HG02970 (cell line): ENCODE results near the gene GNAS.
"Not testable (repeated sequence)": the region's sequence is repeated elsewhere in the genome, so short reads cannot be mapped to it uniquely, and the experiment has no call there.

Experiments used
- ATAC-seq: cut with Tn5 transposase; IDR thresholded peaks from one replicate; pipeline ENCODE4 v1.9.1; 2021; ENCODE audit warnings: mild to moderate bottlenecking, moderate library complexity, moderate number of reproducible peaks; ENCODE audit not compliant: unreplicated experiment, low FRiP score

The GNAS gene

DNA sequence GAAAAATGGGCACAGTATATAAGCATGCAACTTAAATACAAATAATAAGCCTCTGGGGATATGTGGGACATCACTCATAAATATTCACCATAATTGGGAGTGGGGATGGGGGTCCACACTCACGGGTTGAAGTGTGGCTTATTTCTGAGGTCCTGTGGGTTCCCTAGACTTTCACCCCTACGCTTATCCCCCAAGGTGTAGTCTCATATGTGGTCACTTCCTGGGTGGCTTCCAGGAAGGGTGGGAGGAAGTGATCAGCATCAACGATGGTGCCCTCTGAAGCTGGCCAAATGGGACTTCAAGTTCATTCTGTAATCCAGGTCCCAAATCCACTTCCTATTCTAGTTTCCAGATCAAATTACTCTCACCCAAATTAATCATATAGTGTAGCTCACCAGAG is 59.5 kb downstream of the GNAS start:
- no peak for ATAC-seq

DNA sequence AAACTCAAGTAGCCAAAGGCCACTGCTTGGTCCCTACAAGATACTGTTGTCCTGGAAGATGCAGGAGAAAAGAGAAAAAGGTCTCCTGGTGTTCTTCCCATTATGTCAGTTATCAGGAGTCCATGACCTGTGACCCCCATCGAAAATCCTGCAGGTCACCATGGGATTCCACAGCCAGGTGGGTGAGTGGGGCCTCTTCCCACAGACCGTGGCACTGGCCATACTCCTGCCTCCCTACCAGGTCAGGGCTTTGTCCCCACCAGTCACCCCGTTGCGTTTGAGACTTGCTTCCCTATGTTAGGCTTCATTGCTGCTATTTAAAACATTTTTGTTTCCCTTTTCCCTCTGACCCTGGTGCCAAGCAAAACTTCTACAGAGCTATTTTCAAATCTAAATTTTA is 60.6 kb downstream of the GNAS start:
- ATAC-seq, result no peak

DNA sequence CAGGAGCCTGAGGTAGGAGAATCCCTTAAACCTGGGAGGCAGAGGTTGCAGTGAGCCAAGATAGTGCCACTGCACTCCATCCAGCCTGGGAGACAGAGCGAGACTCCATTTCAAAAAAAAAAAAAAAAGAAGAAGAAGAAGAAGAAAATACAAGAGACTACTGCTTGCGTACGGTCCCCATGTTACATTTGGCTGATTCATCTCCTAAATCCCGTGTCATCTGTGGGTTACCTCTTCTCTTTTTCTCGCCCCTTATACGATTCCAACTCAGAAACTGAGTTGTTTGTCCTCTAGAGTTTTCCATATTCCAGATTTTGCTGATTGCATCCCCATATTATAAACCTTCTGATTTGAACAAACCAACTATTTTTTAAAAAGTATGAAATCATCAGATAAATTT is 66.1 kb downstream of the GNAS start:
- ATAC-seq, result no peak

DNA sequence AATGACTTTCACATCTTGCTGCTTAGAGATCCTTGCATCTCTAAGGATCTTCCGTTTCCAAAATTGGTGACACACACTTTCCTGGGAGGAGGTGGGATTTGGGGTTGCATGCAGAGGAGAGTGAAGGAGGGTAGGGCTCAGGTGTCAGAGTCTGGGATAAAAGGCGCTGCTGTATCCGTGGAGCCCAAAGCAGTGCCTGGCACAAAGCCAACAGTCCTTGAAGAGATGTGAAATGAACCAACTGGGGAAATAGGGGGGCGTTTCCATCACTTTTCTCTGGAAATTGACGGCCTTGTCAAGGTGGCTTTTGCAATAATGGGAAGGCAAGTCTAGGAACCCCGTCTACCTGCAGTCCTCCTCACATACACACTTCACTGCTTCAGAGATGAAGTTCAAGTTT is 69.0 kb downstream of the GNAS start:
- no peak for ATAC-seq

DNA sequence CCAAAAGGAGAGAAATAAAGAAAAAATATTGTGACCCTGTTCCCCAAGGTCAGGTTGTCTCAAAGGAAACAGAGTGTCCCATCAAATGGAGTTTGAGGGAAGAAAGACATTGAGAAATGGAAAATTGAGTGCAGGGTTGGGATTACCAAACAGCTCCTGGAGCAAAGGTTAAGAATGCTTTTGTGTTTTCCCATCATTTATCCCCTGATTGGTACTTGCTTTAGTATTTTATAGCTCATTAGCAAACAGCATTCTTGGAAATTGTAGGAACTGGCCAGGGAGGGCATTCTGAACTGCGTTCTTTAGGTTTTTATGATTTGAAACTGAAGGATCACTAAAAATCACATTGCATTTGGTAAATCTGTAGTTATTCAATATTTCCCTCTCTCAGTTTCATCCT is 69.5 kb downstream of the GNAS start:
- no peak for ATAC-seq

DNA sequence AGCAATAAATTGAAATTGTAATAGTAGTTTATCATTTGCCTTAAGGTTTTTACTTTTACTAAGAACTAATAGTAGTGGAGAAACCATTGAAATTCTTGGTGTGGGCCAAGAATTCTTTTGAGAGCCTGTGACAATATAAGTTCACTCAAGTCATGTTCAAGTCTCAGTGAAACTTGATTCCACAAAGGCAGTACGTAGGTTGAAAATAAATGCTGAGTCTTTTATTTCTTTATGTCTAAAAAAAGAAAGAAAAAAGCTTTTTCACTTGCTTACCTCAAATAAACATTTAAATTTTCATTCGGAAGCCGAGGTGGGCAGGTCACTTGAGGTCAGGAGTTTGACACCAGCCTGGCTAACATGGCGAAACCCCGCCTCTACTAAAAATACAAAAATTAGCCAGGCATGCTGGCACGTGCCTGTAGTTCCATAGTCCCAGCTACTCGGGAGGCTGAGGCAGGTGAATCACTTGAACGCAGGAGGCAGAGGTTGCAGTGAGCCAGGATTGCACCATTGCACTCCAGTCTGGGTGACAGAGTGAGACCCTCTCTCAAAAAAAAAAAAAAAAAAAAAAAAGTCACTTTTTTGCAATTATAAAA is 70.7 kb downstream of the GNAS start:
- no peak for ATAC-seq

DNA sequence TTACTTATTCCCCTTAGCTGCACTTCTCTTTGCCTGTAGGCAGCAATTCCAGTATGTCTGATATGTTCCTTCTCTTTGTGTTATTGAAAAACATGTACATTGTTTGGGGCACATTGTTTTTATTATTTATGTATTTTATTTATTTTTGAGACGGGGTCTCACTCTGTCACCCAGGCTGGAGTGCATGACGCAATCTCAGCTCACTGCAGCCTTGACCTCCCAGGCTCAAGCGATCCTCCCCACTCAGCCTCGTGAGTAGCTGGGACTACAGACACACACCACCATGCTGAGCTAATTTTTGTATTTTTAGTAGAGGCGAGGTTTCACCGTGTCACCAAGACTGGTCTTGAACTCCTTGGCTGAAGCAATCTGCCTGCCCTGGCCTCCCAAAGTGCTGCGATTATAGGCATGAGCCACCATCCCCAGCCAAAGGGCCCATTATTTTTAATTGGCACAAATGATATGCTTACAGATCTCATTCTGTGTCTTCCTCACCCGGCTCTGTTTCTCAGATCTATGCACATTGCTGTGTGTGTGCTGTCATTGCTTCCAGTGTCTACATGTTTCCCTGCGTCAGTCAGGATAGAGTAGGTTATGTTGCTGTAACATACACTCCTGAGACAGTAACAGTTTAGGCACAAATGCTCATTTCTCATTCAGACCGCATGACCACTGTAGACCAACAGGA is 74.4 kb downstream of the GNAS start:
- ATAC-seq, result no peak

DNA sequence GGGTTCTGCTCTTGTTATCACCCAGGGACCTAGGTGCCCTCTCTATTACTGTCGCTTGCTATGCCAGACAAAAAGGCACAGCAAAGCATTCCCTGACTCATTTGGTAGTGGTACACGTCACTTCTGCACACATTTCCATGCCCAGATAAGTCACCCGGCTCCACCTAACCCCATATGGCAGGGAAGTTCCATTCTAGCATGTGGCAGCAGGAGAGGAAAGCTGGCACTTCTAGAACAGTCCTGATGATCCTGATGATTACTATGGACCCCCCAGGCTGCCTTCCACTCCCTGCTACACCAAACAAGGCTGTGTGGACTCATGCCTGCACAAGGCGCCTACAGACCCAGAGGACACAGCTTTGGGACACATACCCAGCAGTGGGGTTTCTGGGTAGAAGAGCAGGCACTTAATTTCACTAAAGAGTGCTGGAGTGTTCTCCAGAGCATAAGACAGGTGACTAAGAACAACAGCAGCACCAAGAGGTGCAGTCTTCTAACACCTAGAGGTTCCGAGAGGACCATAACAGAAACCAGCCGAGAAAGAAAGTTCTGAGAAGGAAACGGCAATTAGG is 75.1 kb downstream of the GNAS start:
- no peak for ATAC-seq

DNA sequence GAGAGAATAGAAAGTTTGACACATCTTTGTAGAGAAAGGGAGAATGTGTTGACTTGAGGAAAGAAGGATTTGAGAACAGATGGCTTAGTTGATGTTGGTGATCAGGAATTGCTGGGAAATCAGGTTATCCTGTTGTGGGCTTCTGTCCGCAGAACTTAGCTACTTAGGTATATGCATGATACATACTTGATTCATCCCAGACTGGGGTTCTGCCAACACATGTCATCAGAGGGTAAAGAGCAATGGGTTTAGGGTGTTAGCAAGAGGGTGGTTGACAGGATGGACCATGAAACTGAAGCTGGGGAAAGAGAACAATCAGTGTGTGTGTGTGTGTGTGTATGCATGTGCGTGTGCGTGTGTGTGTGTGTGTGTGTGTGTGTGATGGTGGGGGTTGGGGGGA is 78.0 kb downstream of the GNAS start:
- no peak for ATAC-seq

DNA sequence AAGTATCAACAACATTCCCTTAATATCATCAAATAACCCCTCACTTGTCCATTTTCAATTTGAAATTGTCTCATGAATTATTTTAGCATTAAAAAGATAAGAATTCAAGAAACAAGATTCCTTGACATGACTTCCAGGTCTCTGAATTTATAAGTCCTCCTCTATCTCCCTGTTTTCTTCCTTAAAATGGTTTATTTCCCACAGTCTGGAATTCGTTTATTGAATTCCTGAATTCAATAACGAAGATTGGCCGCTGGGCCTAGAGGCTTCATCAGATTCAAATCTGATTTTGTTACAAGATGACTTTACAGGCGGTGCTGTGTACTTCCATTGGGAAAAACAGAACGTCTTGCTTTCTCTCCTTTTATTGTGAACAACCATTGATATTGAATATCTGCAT is 79.7 kb downstream of the GNAS start:
- ATAC-seq, result no peak

DNA sequence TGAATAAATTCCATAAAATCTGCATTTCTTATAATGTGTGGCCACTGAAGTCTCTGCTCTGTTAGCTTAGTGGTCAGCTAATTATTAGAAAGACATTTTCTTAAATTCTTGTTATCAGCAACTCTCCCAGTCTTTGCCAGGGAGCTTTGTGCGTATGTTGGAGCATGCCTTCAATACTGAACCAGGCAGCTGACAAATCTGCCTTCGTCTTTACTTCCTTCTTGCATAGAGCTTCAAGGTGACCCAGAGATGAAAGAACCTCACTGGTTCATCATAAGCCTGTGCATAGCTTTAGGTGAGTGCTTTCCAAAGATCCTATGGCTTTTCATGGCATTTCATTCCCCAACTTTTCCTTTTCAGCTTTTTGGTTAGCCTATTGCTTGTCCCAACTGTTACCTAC is 85.6 kb downstream of the GNAS start:
- ATAC-seq, result no peak

DNA sequence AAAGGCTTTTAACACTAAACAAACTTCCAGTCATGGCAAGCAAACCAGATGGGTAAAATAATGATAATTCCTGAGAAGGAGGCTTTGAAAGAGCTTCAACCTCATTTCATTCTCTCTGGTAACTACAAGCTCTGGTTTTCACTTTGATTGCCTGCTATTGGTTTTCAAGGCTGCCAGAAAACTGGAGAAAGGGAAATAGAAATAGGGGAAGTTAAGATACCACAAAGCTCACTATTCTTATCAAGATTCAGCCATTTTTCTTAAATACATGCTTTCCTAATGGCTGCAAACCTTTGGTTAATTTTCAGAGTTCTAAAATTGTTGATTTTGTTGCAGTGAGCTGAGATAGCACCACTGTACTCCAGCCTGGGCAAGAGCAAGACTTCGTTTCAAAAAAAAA is 86.0 kb downstream of the GNAS start:
- no peak for ATAC-seq

DNA sequence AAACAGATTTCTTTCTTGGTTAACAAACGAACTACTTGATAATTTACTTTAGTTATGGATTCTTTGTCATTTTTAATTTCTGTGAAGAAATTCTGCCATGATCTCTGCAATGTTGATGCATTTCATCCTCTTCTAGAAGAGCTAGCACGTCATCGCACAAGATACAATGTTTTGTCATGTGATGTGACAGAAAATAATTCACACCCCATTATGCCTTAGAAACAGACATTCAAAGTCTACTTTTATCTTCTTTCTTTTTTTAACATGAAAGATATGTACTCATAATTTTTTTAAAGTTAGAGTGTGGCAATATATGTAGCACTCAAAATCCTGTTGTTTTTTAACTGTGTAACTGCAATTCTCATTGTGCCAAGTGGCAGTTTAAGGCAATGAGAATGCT is 89.0 kb downstream of the GNAS start:
- ATAC-seq, result no peak

DNA sequence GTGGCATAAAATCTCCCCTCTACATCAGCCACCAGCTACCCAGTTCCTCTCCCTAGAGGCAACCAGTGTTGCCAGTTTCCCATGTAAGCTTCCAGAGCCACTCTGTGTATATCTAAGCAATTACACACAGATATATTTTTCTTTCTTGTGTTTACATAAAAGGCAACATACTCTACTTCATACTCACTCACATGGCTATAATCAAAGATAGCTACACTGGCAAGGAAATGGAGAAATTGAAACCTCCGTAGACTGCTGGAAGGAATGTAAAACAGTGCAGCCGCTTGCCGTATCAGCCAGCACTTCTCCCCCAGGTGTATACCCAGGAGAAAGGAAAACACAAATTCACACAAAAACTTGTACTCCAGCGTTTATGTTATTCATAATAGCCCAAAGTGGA is 90.0 kb downstream of the GNAS start:
- no peak for ATAC-seq

DNA sequence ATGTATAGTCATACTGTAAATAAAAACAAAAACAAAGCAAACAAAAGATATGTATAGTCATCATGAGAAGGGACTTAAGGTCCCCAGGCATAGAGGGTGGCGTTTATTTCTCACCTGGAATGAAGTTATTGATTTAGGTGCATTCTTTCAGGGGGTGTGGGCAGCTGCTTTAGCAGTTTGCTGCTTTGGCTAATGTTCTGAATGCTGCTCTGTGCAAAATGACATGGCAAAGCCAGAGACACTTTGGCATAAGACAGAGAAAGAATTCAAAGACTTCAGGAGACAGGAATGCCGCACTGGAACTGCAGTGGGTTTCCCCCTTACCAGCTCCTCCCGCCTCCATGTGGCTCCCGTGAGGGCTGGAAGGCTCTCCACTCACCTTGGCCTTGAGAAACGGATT is 92.1 kb downstream of the GNAS start:
- no peak for ATAC-seq

DNA sequence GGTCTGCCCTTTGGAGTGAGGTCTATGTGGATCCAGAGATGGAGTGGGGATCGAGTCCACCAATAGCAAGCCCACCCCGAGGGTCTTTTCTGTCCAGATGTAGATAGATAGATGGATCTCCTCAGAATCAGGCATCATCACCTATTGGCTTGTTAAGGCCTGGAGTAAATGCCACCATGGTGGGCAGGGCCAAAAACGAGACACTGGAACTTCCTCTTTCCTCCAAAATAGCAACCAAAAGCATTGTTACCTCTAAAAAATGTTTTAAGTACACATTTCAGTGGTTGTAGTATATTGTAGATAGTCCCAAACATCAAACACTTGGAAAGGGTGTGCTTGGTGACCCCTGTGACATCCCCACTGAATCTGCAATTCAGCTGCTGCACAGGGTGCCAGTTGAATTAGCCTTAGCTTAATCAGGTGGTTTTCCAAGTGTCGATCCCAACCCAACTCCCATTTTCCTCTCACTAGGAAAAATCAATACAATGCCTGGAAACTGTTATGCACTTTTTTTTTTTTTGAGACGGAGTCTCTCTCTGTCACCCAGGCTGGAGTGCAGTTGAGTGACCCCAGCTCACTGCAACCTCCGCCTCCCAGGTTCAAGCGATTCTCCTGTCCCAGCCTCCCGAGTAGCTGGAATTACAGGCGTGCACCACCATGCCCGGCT is 93.6 kb downstream of the GNAS start:
- ATAC-seq, result no peak

DNA sequence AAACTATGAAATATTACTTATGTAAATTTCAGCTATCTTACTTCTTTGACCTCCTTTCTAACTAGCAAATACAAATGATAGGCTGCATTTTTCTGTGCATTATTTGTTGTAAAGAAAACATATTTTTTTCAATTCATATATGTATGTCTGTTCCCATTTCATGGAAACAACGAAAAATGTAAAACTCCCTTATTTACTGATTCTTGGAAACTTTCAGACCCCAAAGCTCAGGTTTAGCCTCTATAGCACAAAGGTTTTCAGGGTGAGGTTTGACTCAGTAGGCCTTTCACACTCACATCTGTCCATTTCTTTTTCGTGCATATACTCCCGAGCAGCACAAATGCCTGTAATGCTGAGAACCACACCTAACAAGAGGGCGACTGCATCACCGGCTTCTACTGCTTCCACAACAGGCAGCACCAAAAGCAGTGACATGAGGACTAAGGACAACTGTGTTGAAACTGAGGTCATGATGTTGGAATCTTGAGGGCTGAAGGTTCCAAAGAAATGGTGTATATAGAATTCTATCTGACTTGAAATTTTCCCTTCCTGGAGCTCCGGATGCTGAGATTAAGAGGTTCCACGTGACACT is 95.4 kb downstream of the GNAS start:
- not testable (repeated sequence) for ATAC-seq

DNA sequence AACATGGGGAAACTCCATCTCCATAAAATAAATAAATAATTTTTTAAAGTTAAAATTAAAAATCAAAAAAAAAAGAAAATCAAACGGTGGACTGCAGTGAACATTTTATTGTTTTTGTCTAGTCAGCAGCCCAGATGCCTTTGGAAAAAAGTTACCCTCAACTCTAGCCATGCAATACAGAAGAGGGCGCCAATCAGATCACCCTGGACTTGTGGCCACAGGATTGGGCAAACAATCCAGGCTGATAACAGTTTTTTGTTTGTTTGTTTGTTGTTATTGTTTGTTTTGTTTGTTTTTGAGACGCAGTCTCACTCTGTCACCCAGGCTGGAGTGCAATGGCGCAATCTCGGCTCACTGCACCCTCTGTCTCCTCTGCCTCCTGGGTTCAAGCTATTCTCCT is 98.1 kb downstream of the GNAS start:
- ATAC-seq, result no peak

DNA sequence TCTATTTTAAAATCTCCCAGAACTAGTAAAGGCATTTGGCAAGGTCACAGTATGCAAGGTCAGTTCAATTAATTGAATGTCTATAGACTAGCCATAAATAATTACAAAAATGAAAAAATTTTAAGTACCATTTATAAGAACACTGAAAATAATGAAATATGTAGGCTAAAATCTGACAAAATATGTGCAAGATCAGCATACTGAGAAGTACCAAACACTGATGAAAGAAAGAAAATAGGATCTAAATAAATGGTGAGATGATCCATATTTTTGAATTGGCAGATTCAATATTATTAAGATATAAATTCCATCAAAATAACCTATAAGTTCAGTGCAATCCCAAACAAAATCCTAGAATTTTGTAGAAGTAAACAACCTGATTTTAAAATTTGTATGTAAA is 100.5 kb downstream of the GNAS start:
- ATAC-seq, result no peak

DNA sequence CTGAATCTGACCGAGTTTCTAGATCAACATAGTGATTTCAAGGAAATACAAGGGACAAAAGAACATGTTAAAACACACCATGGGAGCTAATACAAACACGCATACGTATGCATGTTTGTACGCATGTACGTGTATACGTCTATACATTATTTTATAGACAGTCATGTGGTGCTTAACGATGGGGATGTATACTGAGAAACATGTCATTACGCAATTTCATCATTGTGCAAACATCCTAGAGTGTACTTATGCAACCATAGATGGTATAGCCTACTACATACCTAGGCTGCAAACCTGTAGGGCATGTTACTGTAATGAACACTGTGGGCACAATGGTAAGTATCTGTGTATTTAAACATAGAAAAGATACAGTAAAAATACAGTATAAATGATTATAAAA is 103.6 kb downstream of the GNAS start:
- ATAC-seq, result no peak

DNA sequence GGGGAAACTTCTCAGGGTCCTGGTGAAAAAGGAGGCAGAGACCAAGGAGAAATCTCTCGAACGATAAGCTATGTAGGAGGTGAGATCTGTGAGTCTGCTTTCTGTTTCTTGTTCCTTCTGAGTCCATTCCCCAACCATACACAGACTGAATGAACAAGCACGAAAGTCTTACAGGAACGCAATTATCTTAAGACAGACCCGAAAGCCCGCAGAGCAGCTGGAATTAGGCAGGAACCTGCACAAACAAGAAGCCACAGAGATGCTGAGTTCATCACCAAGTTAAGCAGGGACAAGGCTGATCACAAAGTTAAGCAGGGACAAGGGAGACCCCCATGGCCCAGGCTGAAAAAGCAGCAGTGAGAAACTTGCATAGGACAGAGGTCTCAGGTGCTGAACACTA is 107.1 kb downstream of the GNAS start:
- ATAC-seq, result no peak
